ENCODE measurements around the gene MYO1A. TPM values are rescaled to one million over a fixed set of nuclear protein-coding genes. Genes with fewer than 3 reads are reported as not detected.
A peak's percentile ranks its signal among the peaks of the same experiment; 100 is the strongest.
"Not testable (repeated sequence)": the region's sequence is repeated elsewhere in the genome, so short reads cannot be mapped to it uniquely, and the experiment has no call there.

Gene MYO1A
- total RNA-seq, 8 experiments from 2014 or later = 0.31 to 0.67 (median 0.34) TPM; not detected in 4

DNA sequence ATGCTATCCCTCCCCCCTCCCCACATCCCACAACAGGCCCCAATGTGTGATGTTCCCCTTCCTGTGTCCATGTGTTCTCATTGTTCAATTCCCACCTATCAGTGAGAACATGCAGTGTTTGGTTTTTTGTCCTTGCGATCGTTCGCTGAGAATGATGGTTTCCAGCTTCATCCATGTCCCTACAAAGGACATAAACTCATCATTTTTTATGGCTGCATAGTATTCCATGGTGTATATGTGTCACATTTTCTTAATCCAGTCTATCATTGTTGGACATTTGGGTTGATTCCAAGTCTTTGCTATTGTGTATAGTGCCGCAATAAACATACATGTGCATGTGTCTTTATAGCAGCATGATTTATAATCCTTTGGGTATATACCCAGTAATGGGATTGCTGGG is 3.2 kb upstream of the MYO1A start:
- 96 to 100% (median 100%) methylated on average over 1 to 3 of the region's 4 CpGs; no CpG with 5 or more reads in 7 of the 10 experiments for WGBS, 10 experiments
- ATAC-seq (replicated peaks in 6 of 8); in situ Hi-C loops (cut with MboI; ENCODE audit: low pct_unique_long_range_greater_than_20kb in 2 of 9, low sequenced_read_pairs in 9 of 9, unreplicated experiment in 9 of 9); H3K4me3 ChIP-seq; H3K27ac ChIP-seq: not testable (repeated sequence)
- peaks cover 4 to 21% of the 10 kb centered on the region in 2 donors for H3K4me1 ChIP-seq (replicated peaks in 1 of 2)

DNA sequence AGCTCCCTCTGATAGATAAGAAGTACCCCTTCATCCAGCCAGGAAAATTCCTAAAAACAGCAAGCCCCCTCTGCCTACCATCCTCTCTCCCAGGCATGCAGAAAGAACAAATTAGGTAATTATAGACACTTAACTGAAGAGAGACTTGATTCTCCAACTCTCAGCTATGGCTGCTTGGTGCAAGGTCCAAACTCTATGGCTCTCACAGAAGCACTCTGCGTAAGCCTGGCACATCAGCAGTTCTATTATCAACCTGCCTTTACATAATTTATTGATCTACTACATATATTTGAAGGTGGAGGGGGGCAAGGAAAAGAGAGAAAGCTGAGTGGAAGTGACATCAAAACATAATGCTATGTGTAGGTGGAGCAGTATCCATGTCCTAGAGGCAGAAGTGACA is 1.1 kb upstream of the MYO1A start:
- H3K4me1 ChIP-seq (replicated peaks in 1 of 2) = peaks cover 0 to 3% of the 10 kb centered on the region in 2 donors
- 83 to 100% (median 100%) methylated on average over 1 of the region's 1 CpG; no CpG with 5 or more reads in 3 of the 10 experiments for WGBS, 10 experiments
- H3K27ac ChIP-seq = no peak overlapping the region
- in situ Hi-C loops (cut with MboI; ENCODE audit: low pct_unique_long_range_greater_than_20kb in 2 of 9, low sequenced_read_pairs in 9 of 9, unreplicated experiment in 9 of 9) = no loop called here
- ATAC-seq (replicated peaks in 6 of 8) = no peak
- no peak overlapping the region for H3K4me3 ChIP-seq

DNA sequence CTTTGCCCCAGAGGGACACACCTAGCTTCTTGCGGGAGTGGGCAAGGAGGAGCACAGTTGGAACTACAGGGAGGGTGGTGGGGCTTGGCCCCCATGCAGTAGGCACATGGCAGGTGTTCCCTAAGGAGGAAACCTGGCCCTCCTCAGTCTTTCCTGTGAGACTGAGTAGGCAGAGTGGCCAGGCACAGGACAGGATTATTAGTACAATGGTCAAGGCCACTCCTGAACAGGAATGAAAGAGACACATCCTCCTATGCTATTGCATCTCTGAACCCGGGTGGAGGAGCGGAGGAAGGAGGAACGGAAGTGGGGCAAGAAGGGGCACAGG is 846 bp downstream of the MYO1A start:
- WGBS, 10 experiments = 0 to 100% (median 83%) methylated on average over 1 to 4 of the region's 4 CpGs; no CpG with 5 or more reads in 3 of the 10 experiments
- H3K4me3 ChIP-seq = no peak overlapping the region
- no peaks in the 10 kb centered on the region for H3K4me1 ChIP-seq (replicated peaks in 1 of 2)
- no peak overlapping the region for H3K27ac ChIP-seq
- in situ Hi-C loops (cut with MboI; ENCODE audit: low pct_unique_long_range_greater_than_20kb in 2 of 9, low sequenced_read_pairs in 9 of 9, unreplicated experiment in 9 of 9) = loop anchor here in 1 of 9 experiments (25.0 kb wide), 1 partner anchor 537 kb away; the partner anchor contains the start of gene RBMS2
- ATAC-seq (replicated peaks in 6 of 8) = no peak

DNA sequence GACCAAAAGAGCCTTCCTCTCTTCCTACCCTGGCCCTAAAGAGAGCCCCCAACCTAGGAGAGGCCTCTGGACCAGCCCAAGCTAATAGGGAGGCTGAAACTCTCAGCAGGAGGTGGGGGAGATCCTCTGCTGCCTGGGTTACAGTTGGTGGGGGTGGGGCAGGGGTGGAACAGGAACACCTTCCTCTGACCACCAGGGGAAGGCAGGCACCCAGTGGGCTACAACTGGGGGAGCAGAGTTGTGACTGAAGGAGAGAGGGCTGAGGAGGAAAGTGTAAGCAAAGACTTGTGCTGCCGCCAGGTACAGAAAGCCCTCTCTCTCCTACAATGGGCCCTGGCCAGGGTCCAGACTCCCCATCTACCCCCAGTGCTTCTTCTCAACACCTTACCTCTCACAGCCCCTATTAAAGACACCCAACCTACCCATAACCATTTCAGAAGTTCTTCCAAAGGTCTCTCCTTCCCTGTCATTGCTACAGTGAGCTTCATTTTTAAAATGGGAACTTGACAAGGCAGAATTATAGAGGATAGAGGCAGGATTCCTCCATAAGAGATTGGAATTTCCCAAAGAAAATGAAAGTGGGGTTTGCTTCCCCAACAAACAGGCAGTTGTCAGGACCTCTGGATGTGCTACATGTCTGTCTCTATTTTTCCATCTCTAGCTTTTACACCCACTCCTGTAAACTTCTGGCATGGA is 1.4 kb downstream of the MYO1A start:
- Histone ChIP-seq H3K4me1 (replicated peaks in 1 of 2) (no peaks in the 10 kb centered on the region), H3K4me3 (no peak overlapping the region), H3K27ac (no peak overlapping the region)
- in situ Hi-C loops (cut with MboI; ENCODE audit: low pct_unique_long_range_greater_than_20kb in 2 of 9, low sequenced_read_pairs in 9 of 9, unreplicated experiment in 9 of 9) = loop anchor here in 1 of 9 experiments (25.0 kb wide), 1 partner anchor 536 kb away; the partner anchor contains the start of gene RBMS2
- no CpG with 5 or more reads among the region's 1 CpG for WGBS, 10 experiments
- ATAC-seq (replicated peaks in 6 of 8) = no peak

DNA sequence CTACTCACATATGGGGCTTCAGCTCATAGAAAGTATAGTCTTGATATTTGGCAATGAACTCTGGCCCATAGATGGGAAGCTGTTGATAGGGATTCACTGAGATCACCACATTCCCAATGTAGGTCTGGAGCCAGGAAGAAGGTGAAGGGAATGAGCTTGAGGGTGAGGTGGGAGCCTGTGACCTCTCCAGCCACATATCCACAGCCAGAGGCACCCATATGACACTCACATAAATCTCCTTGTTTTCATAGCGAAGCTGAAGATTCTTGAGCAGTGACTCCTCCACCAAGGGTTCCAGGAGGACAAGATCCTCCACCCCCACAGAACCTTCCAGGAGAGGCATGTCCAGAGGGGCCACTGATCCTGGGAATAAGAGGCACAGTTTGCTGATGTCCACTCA is 1.9 kb downstream of the MYO1A start:
- in situ Hi-C loops (cut with MboI; ENCODE audit: low pct_unique_long_range_greater_than_20kb in 2 of 9, low sequenced_read_pairs in 9 of 9, unreplicated experiment in 9 of 9) = loop anchor here in 1 of 9 experiments (25.0 kb wide), 1 partner anchor 536 kb away; the partner anchor contains the start of gene RBMS2
- H3K27ac ChIP-seq = no peak overlapping the region
- no peak overlapping the region for H3K4me3 ChIP-seq
- H3K4me1 ChIP-seq (replicated peaks in 1 of 2) = no peaks in the 10 kb centered on the region
- 79 to 100% (median 80%) methylated on average over 1 of the region's 1 CpG; no CpG with 5 or more reads in 6 of the 10 experiments for whole genome bisulfite sequencing, 10 experiments
- no peak for ATAC-seq (replicated peaks in 6 of 8)

DNA sequence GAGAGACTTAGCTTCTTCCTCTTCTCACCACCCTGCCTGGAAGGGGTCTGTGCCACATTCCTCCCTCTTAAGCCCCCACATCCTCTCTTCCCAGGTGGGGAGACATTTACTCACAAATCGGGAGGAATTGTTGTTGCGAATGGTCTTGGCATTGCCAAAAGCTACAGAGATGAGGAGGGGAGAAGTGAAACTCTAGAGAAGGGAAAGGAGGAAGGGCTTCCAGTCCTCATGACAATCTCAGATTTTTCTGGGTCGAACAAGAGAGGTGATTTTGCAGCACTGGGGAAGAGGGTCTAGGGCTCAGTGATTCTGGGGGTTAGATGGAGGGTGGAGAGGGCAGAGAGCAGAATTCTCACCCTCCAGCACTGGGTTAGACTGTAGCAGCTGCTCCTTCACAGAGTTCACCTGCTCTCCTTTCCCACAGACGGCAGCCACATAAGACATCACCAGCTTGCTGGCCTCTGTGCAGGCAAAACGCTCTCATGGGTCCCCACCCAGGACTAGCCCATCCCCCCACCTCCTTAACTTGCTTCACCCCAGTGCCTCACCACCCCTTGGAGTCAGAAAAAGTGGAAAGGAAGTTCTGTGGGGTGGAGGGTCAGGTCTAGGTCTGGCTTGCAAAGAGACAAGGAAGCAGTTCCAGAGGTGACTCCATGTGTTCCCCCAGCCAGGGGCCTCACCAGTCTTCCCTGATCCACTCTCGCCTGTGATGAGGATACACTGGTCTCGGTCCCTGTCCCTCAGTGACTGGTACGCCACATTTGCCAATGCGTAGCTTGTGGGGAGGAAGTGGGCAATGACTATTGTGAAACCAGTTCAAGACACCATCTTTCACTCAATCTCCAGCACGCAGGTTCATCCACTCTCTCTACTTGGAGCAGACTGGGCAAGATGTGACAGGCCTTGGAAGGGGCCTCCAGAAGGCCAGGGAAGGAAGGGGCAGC is 2.7 kb downstream of the MYO1A start:
- ATAC-seq (replicated peaks in 6 of 8) = no peak
- Histone ChIP-seq H3K4me3 (no peak overlapping the region), H3K4me1 (replicated peaks in 1 of 2) (no peaks in the 10 kb centered on the region), H3K27ac (no peak overlapping the region)
- WGBS, 10 experiments = 40 to 80% (median 58%) methylated on average over 1 to 5 of the region's 10 CpGs; no CpG with 5 or more reads in 2 of the 10 experiments
- in situ Hi-C loops (cut with MboI; ENCODE audit: low pct_unique_long_range_greater_than_20kb in 2 of 9, low sequenced_read_pairs in 9 of 9, unreplicated experiment in 9 of 9) = loop anchor here in 1 of 9 experiments (25.0 kb wide), 1 partner anchor 535 kb away; the partner anchor contains the start of gene RBMS2

DNA sequence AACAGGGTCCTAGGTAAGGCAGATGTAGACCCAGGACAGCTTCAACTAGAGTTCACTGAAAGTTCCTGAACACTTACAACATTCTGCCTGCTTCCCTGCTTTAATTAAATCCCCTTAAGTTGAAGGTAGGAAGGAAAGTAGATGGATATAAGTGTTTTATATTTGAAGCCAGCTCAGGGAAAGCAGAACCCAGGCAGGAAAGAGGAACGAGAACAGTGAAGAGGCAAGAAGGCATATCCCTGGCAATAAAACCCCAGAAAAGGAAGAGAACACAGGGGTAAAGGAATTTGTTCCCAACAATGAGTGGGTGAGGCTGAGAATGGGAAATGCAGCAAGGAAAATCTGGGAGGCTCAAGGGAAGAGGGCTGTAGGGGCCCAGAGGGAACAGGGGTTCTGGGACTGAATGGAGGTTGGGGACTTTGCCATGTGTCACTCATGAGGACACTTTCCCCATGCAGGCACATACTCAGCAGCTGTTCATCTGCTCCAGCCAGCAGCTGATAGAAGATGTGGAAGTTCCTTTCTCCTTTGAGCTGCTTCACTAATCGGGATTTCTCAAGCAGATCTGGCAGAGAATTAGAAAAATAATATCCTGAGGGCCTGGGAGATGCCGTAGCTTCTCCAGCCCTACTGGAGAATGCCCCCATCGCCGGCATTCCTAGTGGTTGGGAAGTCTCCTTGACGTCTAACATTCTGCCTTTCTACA is 3.7 kb downstream of the MYO1A start:
- 0 to 73% (median 59%) methylated on average over 1 to 6 of the region's 6 CpGs; no CpG with 5 or more reads in 2 of the 10 experiments for WGBS, 10 experiments
- in situ Hi-C loops (cut with MboI; ENCODE audit: low pct_unique_long_range_greater_than_20kb in 2 of 9, low sequenced_read_pairs in 9 of 9, unreplicated experiment in 9 of 9) = loop anchor here in 1 of 9 experiments (25.0 kb wide), 1 partner anchor 534 kb away; the partner anchor contains the start of gene RBMS2

DNA sequence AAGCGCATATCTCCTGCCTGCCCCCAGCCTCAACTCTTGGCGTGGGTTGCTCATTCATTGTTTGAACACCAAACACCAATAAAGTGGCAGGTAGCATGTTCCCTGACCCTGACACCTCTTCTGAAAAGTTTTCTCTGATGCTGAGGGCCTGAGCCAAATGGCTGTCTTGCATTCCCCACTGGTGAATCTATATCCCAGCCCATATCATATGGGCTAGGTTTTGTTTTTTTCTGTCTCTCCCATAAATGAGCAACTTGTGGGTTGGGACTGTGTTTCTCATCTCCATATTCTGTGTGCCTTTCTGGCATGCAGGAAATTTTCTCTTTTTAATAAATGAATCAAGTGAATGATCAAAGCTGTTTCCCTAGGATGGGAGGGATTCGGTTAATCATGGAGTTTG is 5.0 kb downstream of the MYO1A start:
- peak in 2 of 8 experiments; percentile 75 to 89 for ATAC-seq (replicated peaks in 6 of 8)
- in situ Hi-C loops (cut with MboI; ENCODE audit: low pct_unique_long_range_greater_than_20kb in 2 of 9, low sequenced_read_pairs in 9 of 9, unreplicated experiment in 9 of 9) = loop anchor here in 1 of 9 experiments (25.0 kb wide), 1 partner anchor 533 kb away; the partner anchor contains the start of gene RBMS2
- Histone ChIP-seq H3K27ac (no peak overlapping the region), H3K4me3 (no peak overlapping the region), H3K4me1 (replicated peaks in 1 of 2) (no peaks in the 10 kb centered on the region)
- WGBS, 10 experiments = 0 to 74% (median 64%) methylated on average over 1 to 3 of the region's 3 CpGs; no CpG with 5 or more reads in 3 of the 10 experiments

More for the DNA sequence above, 3.7 kb downstream of the MYO1A start:
- H3K27ac ChIP-seq = no peak overlapping the region
- no peak for ATAC-seq (replicated peaks in 6 of 8)
- no peak overlapping the region for H3K4me3 ChIP-seq
- no peaks in the 10 kb centered on the region for H3K4me1 ChIP-seq (replicated peaks in 1 of 2)

DNA sequence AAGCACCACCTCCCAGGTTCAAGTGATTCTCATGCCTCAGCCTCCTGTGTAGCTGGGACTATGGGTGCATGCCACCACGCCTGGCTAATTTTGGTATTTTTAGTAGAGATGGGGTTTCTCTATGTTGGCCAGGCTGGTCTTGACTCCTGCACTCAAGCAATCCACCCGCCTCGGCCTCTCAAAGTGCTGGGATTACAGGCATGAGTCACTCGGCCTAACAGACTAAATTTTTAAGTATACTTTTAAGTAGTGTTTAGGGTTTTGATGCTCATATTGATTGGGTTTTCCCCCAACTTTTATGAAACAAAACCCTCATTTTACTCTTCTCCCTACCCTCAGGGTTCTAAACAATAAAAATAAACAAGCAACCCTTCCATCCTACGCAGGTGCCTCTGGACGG is 5.5 kb downstream of the MYO1A start:
- no peak overlapping the region for H3K4me3 ChIP-seq
- in situ Hi-C loops (cut with MboI; ENCODE audit: low pct_unique_long_range_greater_than_20kb in 2 of 9, low sequenced_read_pairs in 9 of 9, unreplicated experiment in 9 of 9) = loop anchor here in 1 of 9 experiments (25.0 kb wide), 1 partner anchor 532 kb away; the partner anchor contains the start of gene RBMS2
- H3K27ac ChIP-seq = no peak overlapping the region
- no peaks in the 10 kb centered on the region for H3K4me1 ChIP-seq (replicated peaks in 1 of 2)
- 0 to 88% (median 77%) methylated on average over 1 to 5 of the region's 6 CpGs; no CpG with 5 or more reads in 1 of the 10 experiments for WGBS, 10 experiments
- ATAC-seq (replicated peaks in 6 of 8) = no peak

DNA sequence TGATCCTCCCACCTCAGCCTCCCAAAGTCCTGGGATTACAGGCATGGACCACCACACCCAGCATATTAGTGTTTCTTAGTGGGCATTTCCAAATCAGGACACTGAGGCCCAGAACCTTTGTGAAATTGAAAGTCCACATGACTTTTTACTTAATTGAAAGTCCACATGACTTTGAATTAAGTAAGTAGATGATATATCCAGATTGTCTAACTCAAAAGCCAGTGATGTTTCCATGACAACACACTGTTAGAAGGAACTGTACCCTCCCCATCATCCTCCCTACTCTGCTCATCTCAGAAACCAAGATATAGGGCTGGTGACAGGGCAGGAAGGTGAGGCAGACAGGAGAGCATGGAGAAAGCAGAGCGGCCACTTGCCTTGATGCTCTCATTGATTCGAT is 7.2 kb downstream of the MYO1A start:
- in situ Hi-C loops (cut with MboI; ENCODE audit: low pct_unique_long_range_greater_than_20kb in 2 of 9, low sequenced_read_pairs in 9 of 9, unreplicated experiment in 9 of 9) = loop anchor here in 1 of 9 experiments (25.0 kb wide), 1 partner anchor 530 kb away; the partner anchor contains the start of gene RBMS2
- ATAC-seq (replicated peaks in 6 of 8) = no peak
- Histone ChIP-seq H3K27ac (no peak overlapping the region), H3K4me3 (no peak overlapping the region), H3K4me1 (replicated peaks in 1 of 2) (no peaks in the 10 kb centered on the region)
- WGBS, 10 experiments = 59 to 100% (median 83%) methylated on average over 1 to 2 of the region's 2 CpGs; no CpG with 5 or more reads in 6 of the 10 experiments

DNA sequence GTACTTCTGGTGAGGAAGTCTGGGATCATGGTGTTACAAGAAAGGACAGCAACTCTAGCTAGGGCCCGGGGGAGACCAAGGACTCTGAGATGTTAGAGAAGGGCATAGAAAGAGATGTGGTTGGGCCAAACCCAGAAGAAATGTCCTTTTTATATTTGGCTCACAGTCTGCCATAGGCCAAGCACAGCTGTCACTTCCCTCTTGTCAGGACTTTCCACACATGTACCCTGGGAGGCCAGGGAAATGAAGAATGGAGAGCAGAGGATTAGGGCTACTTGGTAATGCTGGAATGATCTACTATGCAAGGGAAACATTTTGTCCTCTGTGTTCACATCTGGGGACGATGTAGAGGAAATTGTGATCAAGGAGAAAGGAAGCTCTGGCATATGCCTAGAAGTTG is 9.2 kb downstream of the MYO1A start:
- H3K4me3 ChIP-seq = no peak overlapping the region
- ATAC-seq (replicated peaks in 6 of 8) = peak in 2 of 8 experiments; percentile 17 to 23
- no peak overlapping the region for H3K27ac ChIP-seq
- in situ Hi-C loops (cut with MboI; ENCODE audit: low pct_unique_long_range_greater_than_20kb in 2 of 9, low sequenced_read_pairs in 9 of 9, unreplicated experiment in 9 of 9) = loop anchor here in 1 of 9 experiments (25.0 kb wide), 1 partner anchor 528 kb away; the partner anchor contains the start of gene RBMS2
- whole genome bisulfite sequencing, 10 experiments = 20 to 82% (median 69%) methylated on average over 1 to 2 of the region's 2 CpGs; no CpG with 5 or more reads in 1 of the 10 experiments
- H3K4me1 ChIP-seq (replicated peaks in 1 of 2) = no peaks in the 10 kb centered on the region

DNA sequence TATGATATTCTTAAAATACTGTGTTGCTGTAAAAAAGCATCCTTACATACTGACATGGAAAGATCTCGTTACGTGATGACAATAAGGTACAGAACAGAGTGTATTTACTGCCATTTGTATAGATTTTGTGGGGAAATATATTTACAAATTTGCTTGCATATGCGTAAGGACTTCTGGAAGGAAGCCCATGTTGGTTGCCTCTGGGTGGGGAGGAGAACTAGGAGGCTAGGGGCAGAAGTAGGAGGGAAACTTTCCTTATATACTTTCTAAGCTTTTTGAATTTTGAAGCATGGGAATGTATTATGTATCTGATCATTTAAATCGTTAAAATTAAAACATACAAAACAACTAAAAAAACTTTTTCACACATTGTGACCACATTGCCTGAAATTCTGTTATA is 9.7 kb downstream of the MYO1A start:
- Histone ChIP-seq H3K4me1 (replicated peaks in 1 of 2) (no peaks in the 10 kb centered on the region), H3K27ac (no peak overlapping the region), H3K4me3 (no peak overlapping the region)
- 0 to 100% (median 75%) methylated on average over 1 to 4 of the region's 4 CpGs; no CpG with 5 or more reads in 1 of the 10 experiments for WGBS, 10 experiments
- in situ Hi-C loops (cut with MboI; ENCODE audit: low pct_unique_long_range_greater_than_20kb in 2 of 9, low sequenced_read_pairs in 9 of 9, unreplicated experiment in 9 of 9) = loop anchor here in 1 of 9 experiments (25.0 kb wide), 1 partner anchor 528 kb away; the partner anchor contains the start of gene RBMS2
- peak in 3 of 8 experiments; percentile 14 to 57 (median 55) for ATAC-seq (replicated peaks in 6 of 8)
